Upper lobe of left lung (tissue), 4 donors: ENCODE data around the gene LEMD1.

Experiments
- CTCF ChIP-seq, 6 experiments: fragments of 450-650 bp in 4 of 6; fragments of 200-600 bp in 2 of 6; sonication (generic) in 2 of 6; IDR thresholded peaks; one replicate each; pipeline ENCODE4 v1.5.1; 2016 to 2019; ENCODE audit warnings: antibody characterized with exemption in 6 of 6
- EP300 ChIP-seq, 4 donors: sonication (generic); formaldehyde crosslinking; IDR thresholded peaks; one replicate each; pipeline ENCODE4 v1.5.1; 2017; ENCODE audit warnings: antibody characterized with exemption in 4 of 4, control low read depth in 2 of 4
- POLR2A ChIP-seq, 4 donors: fragments of 450-650 bp; IDR thresholded peaks; one replicate each; pipeline ENCODE4 v1.5.1; 2016 to 2017; ENCODE audit warnings: antibody characterized with exemption in 4 of 4, mild to moderate bottlenecking in 2 of 4
- POLR2AphosphoS5 ChIP-seq, 2 donors: sonication (generic); formaldehyde crosslinking; IDR thresholded peaks; one replicate each; pipeline ENCODE4 v1.5.1; 2017; ENCODE audit warnings: antibody characterized with exemption in 2 of 2

DNA sequence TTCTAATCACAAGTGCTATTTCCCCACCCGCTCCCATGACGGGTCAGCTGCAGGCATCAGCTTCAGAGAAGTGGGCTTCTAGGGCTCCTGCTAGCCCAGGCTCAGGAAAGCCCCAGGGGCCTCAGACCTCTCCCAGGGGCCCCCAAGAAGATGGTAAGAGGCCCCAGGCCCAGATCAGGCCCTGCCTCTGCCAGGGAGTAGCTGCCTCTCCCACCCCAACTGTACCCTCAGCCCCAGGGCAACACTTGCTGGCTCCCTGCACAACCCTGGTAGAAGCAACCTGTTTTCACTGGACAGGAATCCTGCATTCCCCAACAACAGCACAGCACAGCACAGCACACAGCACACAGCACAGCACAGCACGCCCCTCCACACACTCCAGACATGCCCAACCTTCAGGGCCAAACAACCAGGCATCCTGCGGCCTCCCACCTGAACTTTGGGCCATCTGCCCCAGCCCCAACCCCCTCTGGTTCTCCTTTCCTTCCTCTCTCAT, 27.4 kb upstream of the LEMD1 start:
- TF ChIP-seq POLR2A (IDR thresholded peaks at IDR 0.05) (no peak), CTCF (IDR thresholded peaks at IDR 0.05) (no peak), POLR2AphosphoS5 (IDR thresholded peaks at IDR 0.05) (no peak), EP300 (IDR thresholded peaks at IDR 0.05) (no peak)
